COLO668 (cell line): Measurements from ENCODE around the gene ROPN1B.
A peak's percentile ranks its signal among the peaks of the same experiment; 100 is the strongest.
"Not testable (repeated sequence)": the region's sequence is repeated elsewhere in the genome, so short reads cannot be mapped to it uniquely, and the experiment has no call there.

Experiments used
- DNase-seq: peaks from one replicate; lab custom pipeline; 2025; ENCODE audit not compliant: unreplicated experiment; lab: John Stamatoyannopoulos, UW

Gene ROPN1B

GRCh38 chr3:125957674-125958510 lies 11.1 kb upstream of the ROPN1B start:
- peak; percentile 15 for DNase-seq

- DNase-seq: no peak
Measured at GRCh38 chr3:125958511-125959316, 10.3 kb upstream of the ROPN1B start.

GRCh38 chr3:125959317-125960065 lies 9.5 kb upstream of the ROPN1B start:
- no peak for DNase-seq

- DNase-seq: no peak
Measured at GRCh38 chr3:125960066-125960424, 8.9 kb upstream of the ROPN1B start.

GRCh38 chr3:125960456-125961288 lies 8.3 kb upstream of the ROPN1B start:
- no peak for DNase-seq

- DNase-seq: no peak
Measured at GRCh38 chr3:125961289-125961589, 7.7 kb upstream of the ROPN1B start.

- not testable (repeated sequence) for DNase-seq
Measured at GRCh38 chr3:125963834-125964233, 5.1 kb upstream of the ROPN1B start.

GRCh38 chr3:125965505-125965904 lies 3.5 kb upstream of the ROPN1B start:
- DNase-seq: no peak

- peak; percentile 21 for DNase-seq
Measured at GRCh38 chr3:125967156-125967555, 1.8 kb upstream of the ROPN1B start.

- DNase-seq: not testable (repeated sequence)
Measured at GRCh38 chr3:125968121-125968520, 857 bp upstream of the ROPN1B start.

- DNase-seq: peak; percentile 6
Measured at GRCh38 chr3:125971997-125972944, 3.3 kb downstream of the ROPN1B start.

- DNase-seq: not testable (repeated sequence)
Measured at GRCh38 chr3:125975245-125976002, 6.4 kb downstream of the ROPN1B start.

GRCh38 chr3:125976003-125976390 lies 7.0 kb downstream of the ROPN1B start:
- DNase-seq: not testable (repeated sequence)

- DNase-seq: not testable (repeated sequence)
Measured at GRCh38 chr3:125977104-125977503, 8.1 kb downstream of the ROPN1B start.

- not testable (repeated sequence) for DNase-seq
Measured at GRCh38 chr3:125984951-125985350, 16.0 kb downstream of the ROPN1B start.

GRCh38 chr3:125990253-125990970 lies 21.4 kb downstream of the ROPN1B start:
- DNase-seq: no peak

GRCh38 chr3:125996751-125997150 lies 27.8 kb downstream of the ROPN1B start:
- DNase-seq: not testable (repeated sequence)

- DNase-seq: no peak
Measured at GRCh38 chr3:126002189-126002588, 33.2 kb downstream of the ROPN1B start.
